HG03378 (cell line): ENCODE data around the gene GABPB1.
A peak's percentile ranks its signal among the peaks of the same experiment; 100 is the strongest.

Experiments
- ATAC-seq: cut with Tn5 transposase; IDR thresholded peaks from one replicate; pipeline ENCODE4 v1.9.1; 2021; ENCODE audit warnings: mild to moderate bottlenecking, moderate library complexity; ENCODE audit not compliant: unreplicated experiment

Gene GABPB1

DNA sequence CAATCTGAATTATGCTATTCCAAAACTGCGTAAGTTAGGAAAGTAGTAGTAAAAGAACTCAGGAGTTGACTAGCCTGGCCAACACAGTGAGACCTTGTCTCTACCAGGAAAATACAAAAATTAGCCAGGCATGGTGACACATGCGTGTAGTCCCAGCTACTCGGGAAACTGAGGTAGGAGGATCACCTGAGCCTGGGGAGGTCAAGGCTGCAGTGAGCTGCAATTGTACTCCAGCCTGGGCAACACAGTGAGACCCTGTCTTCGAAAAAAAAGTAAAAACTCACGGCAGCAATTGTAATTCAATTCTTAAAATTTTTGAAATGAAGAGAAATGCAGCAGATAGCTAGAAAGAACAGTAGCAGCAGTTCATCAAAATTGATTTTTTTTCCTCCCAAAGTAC, 9.7 kb downstream of the GABPB1 start:
- no peak for ATAC-seq

- no peak for ATAC-seq
These were observed 11.0 kb downstream of the GABPB1 start for GRCh38 chr15:50344006-50344464.

DNA sequence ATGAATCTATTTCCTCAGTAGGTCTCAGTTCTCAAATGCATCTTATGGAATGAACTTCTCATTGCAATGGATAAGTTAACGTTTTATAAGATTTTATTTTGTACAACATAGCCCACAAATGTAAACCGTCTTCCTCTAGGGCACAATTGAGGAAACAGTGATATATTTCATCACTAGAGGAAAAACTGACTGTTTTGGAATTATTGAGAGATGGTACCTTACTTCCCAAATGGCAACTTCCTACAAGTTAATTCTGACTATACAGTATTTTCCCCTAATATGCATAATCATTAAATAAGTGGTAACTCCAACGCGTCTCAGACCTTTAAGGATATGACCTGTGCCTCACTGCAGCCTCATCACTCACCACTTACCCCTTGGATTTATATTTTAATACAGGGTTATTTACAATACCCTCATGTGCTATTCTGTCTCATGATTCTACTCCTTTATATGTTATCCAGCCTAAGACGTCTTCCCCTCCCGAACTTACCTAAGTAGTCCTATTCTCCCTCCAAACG, 13.3 kb downstream of the GABPB1 start:
- ATAC-seq = no peak

DNA sequence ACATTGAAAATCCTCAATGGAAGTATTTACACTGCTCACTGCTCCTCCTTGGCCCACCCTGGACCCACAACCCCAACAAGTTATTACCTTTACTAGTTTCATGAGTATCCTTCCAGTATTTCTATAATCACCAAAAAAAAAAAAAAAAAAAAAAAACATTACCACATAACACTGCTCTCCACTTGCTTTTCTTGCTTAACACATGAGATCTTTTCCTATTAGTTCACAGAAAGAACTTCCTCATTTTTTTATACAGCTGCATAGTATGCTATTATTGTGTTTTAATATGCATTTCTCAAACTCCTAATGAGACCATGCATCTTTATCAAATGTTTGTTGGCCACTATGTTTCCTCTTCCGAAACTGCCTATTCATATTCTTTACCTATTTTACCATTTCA, 14.6 kb downstream of the GABPB1 start:
- no peak for ATAC-seq

DNA sequence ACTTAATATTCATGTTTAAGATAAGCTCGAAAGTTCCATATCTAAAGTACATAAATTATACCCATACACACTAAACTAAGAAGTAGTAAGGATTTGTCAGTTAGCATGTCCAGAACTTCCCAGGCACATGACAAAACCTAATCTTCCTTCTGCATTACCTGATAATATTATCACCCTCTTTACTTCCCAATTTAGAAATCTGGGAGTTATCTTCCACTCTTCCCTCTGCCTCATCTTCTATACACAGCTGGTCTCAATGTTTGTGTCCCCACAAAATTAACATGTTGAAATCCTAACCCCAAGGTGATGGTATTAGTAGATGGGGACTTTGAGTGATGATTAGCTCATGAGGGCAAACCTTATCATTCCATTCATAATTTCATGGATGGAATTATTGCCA, 15.3 kb downstream of the GABPB1 start:
- no peak for ATAC-seq

- no peak for ATAC-seq
These were observed 19.7 kb downstream of the GABPB1 start for GRCh38 chr15:50335251-50335650.

- no peak for ATAC-seq
These were observed 21.8 kb downstream of the GABPB1 start for GRCh38 chr15:50333229-50333628.

- no peak for ATAC-seq
These were observed 24.1 kb downstream of the GABPB1 start for GRCh38 chr15:50330921-50331320.

GRCh38 chr15:50328116-50328515, 26.9 kb downstream of the GABPB1 start:
- no peak for ATAC-seq

- ATAC-seq = no peak
These were observed 33.3 kb downstream of the GABPB1 start for GRCh38 chr15:50321680-50322210.

GRCh38 chr15:50320504-50320903, 34.5 kb downstream of the GABPB1 start:
- ATAC-seq = no peak

- ATAC-seq = no peak
These were observed 36.3 kb downstream of the GABPB1 start for GRCh38 chr15:50318697-50319096.

GRCh38 chr15:50315814-50316630, 39.0 kb downstream of the GABPB1 start:
- ATAC-seq = no peak

- ATAC-seq = no peak
These were observed 42.4 kb downstream of the GABPB1 start for GRCh38 chr15:50312636-50313035.

DNA sequence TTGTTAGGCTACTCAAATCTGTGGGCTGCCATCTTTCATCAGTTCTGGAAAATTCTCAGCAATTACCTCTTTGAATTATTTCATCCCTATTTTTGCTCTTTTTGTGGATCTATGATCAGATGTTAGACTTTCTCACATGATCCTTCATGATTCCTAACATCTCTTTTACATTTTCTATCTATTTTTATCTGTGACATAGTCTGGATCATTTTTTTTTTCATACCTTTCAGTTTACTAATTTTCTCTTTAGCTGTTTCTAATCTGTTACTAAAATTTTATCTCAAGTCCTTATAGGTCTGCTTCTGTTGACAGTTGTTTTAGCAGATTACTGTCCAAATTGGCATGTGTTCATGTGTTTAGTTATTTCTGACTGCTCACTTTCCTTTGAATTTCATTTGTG, 47.2 kb downstream of the GABPB1 start:
- no peak for ATAC-seq

DNA sequence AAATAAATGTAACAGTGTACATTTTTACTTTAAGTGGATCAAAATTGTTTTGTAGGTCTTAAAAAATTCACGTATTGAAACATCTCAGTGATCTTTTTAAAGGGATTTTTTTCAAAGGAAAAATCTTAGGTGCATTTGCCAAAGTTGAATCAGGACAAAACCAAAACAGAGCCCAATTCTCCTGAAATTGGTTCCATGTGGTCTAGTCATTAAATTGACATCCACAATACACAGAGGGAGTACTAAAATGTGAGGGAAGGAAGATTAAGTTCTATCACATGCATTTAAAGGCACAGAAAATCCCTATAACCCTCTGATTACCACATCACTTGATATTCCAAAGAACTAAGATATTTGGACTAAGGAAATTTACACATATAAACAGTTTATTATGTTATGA, 50.2 kb downstream of the GABPB1 start:
- no peak for ATAC-seq

- peak; percentile 65 for ATAC-seq
These were observed 52.4 kb downstream of the GABPB1 start for GRCh38 chr15:50302581-50302980.

DNA sequence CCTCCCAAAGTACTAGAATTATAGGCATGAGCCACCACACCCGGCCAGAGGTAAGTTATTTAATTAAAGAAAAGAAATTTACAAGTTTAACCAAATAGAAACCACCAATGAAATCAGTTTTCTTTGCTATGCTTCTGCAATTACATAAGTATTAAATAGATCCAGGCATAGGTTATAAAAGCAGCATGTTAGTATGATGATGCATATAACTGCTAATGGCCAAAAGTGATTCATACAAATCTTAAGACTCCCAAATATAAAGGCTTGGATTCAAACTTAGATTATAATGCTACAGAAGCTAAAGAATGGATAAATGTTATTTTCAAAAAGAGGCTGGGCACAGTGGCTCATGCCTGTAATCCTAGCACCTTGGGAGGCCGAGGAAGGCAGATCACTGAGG, 56.7 kb downstream of the GABPB1 start:
- ATAC-seq = no peak

GRCh38 chr15:50295966-50296365, 59.0 kb downstream of the GABPB1 start:
- ATAC-seq = no peak

DNA sequence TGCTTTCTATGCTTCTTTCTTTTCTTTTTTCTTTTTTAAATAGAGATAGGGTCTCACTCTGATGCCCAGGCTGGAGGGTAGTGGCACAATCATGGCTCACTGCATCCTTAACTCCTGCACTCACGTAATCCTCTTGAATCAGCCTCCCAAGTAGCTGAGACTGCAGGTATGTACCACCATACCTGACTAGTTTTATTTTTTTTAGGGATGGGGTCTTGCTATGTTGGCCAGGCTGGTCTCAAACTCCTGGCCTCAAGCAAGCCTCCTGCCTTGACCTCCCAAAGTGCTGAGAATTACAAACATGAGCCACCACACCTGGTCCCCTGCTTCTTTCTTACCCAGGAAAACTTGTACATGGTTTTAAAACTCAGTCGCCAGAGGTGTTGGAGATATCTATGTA, 65.2 kb downstream of the GABPB1 start:
- ATAC-seq = no peak

GRCh38 chr15:50287324-50288116, 67.5 kb downstream of the GABPB1 start:
- no peak for ATAC-seq

- ATAC-seq = no peak
These were observed 73.6 kb downstream of the GABPB1 start for GRCh38 chr15:50281427-50281826.
